HG03064 (cell line): ENCODE data around the gene RYR3.
"Not testable (repeated sequence)": the region's sequence is repeated elsewhere in the genome, so short reads cannot be mapped to it uniquely, and the experiment has no call there.

Experiments
- ATAC-seq: cut with Tn5 transposase; IDR thresholded peaks from one replicate; pipeline ENCODE4 v1.9.1; 2021; ENCODE audit warnings: low read depth; ENCODE audit not compliant: unreplicated experiment

RYR3 gene

GRCh38 chr15:33801954-33802353 lies 491.2 kb downstream of the RYR3 start:
- ATAC-seq: no peak

GRCh38 chr15:33807665-33808064 lies 496.9 kb downstream of the RYR3 start:
- ATAC-seq: no peak

- no peak for ATAC-seq
These were observed 498.1 kb downstream of the RYR3 start for GRCh38 chr15:33808720-33809457.

- no peak for ATAC-seq
These were observed 499.4 kb downstream of the RYR3 start for GRCh38 chr15:33810073-33810595.

GRCh38 chr15:33810806-33811205 lies 500.0 kb downstream of the RYR3 start:
- no peak for ATAC-seq

- ATAC-seq: no peak
These were observed 503.1 kb downstream of the RYR3 start for GRCh38 chr15:33813891-33814290.

- not testable (repeated sequence) for ATAC-seq
These were observed 508.7 kb downstream of the RYR3 start for GRCh38 chr15:33819499-33819898.

GRCh38 chr15:33822479-33822878 lies 511.7 kb downstream of the RYR3 start:
- ATAC-seq: no peak

GRCh38 chr15:33823119-33823518 lies 512.4 kb downstream of the RYR3 start:
- ATAC-seq: no peak

GRCh38 chr15:33825453-33825852 lies 514.7 kb downstream of the RYR3 start:
- no peak for ATAC-seq

GRCh38 chr15:33826201-33826600 lies 515.4 kb downstream of the RYR3 start:
- no peak for ATAC-seq

- ATAC-seq: no peak
These were observed 519.6 kb downstream of the RYR3 start for GRCh38 chr15:33830351-33830750.

GRCh38 chr15:33831646-33832045 lies 520.9 kb downstream of the RYR3 start:
- ATAC-seq: no peak

GRCh38 chr15:33834892-33835743 lies 524.4 kb downstream of the RYR3 start:
- ATAC-seq: no peak

GRCh38 chr15:33837294-33837693 lies 526.5 kb downstream of the RYR3 start:
- no peak for ATAC-seq

- ATAC-seq: no peak
These were observed 528.8 kb downstream of the RYR3 start for GRCh38 chr15:33839540-33839939.

GRCh38 chr15:33840615-33841014 lies 529.8 kb downstream of the RYR3 start:
- ATAC-seq: no peak

GRCh38 chr15:33844186-33844585 lies 533.4 kb downstream of the RYR3 start:
- ATAC-seq: no peak

GRCh38 chr15:33844597-33844996 lies 533.8 kb downstream of the RYR3 start:
- no peak for ATAC-seq

- no peak for ATAC-seq
These were observed 535.4 kb downstream of the RYR3 start for GRCh38 chr15:33846142-33846541.

- ATAC-seq: no peak
These were observed 536.1 kb downstream of the RYR3 start for GRCh38 chr15:33846862-33847261.

GRCh38 chr15:33848011-33848410 lies 537.2 kb downstream of the RYR3 start:
- no peak for ATAC-seq
